PC-3 (cell line): Measurements from ENCODE around the gene ABCC8. TPM values are rescaled to one million over a fixed set of nuclear protein-coding genes. Genes with fewer than 3 reads are reported as not detected.

Experiments used
- ATAC-seq: fragments of 200-7000 bp; cut with Tn5 transposase; 2 replicates; pipeline ENCODE4 v1.9.1; 2020; ENCODE audit warnings: mild to moderate bottlenecking, moderate library complexity
- BruUV-seq: library from RNA; stranded (reverse); fragments of 400-500 nt; replicated peaks from 2 replicates; lab custom pipeline; 2021; lab: Mats Ljungman, UMichigan
- CTCF ChIA-PET: fragments of 300-600 bp; sonication (Branson Sonifier 250); formaldehyde crosslinking; loops from one replicate; lab custom pipeline; 2022; ENCODE audit warnings: antibody characterized with exemption; lab: Charles Lee
- POLR2A ChIA-PET: fragments of 300-600 bp; sonication (Branson Sonifier 250); formaldehyde crosslinking; loops from one replicate; lab custom pipeline; 2022; ENCODE audit warnings: antibody characterized with exemption; ENCODE audit not compliant: unreplicated experiment; lab: Charles Lee
- DNase-seq: peaks from one replicate; pipeline ENCODE4 v3.0.0-alpha.2; 2015
- H2AFZ ChIP-seq: fragments of 300-600 bp; sonication (generic); 2 replicates; pipeline ENCODE4 v1.6.0; 2016; ENCODE audit warnings: antibody characterized with exemption, low read length
- H3F3A ChIP-seq: fragments of 300-600 bp; sonication (generic); one replicate; pipeline ENCODE4 v1.6.0; 2017; ENCODE audit warnings: antibody characterized with exemption, low read length, control low read depth, mild to moderate bottlenecking; ENCODE audit not compliant: unreplicated experiment
- H3K27ac ChIP-seq: fragments of 300-600 bp; sonication (generic); 2 replicates; pipeline ENCODE4 v1.5.1; 2016; ENCODE audit warnings: mild to moderate bottlenecking, low read length
- H3K27me3 ChIP-seq: fragments of 300-600 bp; sonication (generic); 2 replicates; pipeline ENCODE4 v1.6.1; 2016; ENCODE audit warnings: low read length, mixed read lengths
- H3K36me3 ChIP-seq: fragments of 300-600 bp; sonication (generic); 2 replicates; pipeline ENCODE4 v1.6.1; 2016; ENCODE audit warnings: low read depth, mixed run types, low read length, mixed read lengths
- H3K4me1 ChIP-seq: fragments of 300-600 bp; sonication (generic); 2 replicates; pipeline ENCODE4 v1.5.1; 2016; ENCODE audit warnings: low read length; ENCODE audit not compliant: insufficient read depth
- H3K4me2 ChIP-seq: fragments of 300-600 bp; sonication (generic); 2 replicates; pipeline ENCODE4 v1.6.0; 2016; ENCODE audit warnings: low read length
- H3K4me3 ChIP-seq: fragments of 300-600 bp; sonication (generic); 2 replicates; pipeline ENCODE4 v1.5.1; 2016; ENCODE audit warnings: mild to moderate bottlenecking, low read length, mixed read lengths
- H3K79me2 ChIP-seq: fragments of 300-600 bp; sonication (generic); 2 replicates; pipeline ENCODE4 v1.6.1; 2017; ENCODE audit warnings: low read length, mixed read lengths
- H3K9ac ChIP-seq: fragments of 300-600 bp; sonication (generic); 2 replicates; pipeline ENCODE4 v1.6.0; 2016; ENCODE audit warnings: mild to moderate bottlenecking, low read length
- H3K9me2 ChIP-seq: fragments of 300-600 bp; sonication (generic); replicated peaks from 2 replicates; pipeline ENCODE4 v1.6.1; 2016; ENCODE audit warnings: mixed run types, low read length, mixed read lengths
- H3K9me3 ChIP-seq: fragments of 300-600 bp; sonication (generic); 2 replicates; pipeline ENCODE4 v1.6.1; 2016; ENCODE audit warnings: low read length, mixed read lengths
- H4K20me1 ChIP-seq: fragments of 300-600 bp; sonication (generic); 2 replicates; pipeline ENCODE4 v1.6.1; 2016; ENCODE audit warnings: low read length, mixed read lengths
- EZH2 ChIP-seq: fragments of 300-600 bp; sonication (generic); IDR thresholded peaks from one replicate; pipeline ENCODE4 v1.6.1; 2017; ENCODE audit warnings: antibody characterized with exemption, mild to moderate bottlenecking, low read length; ENCODE audit not compliant: unreplicated experiment
- EZH2phosphoT487 ChIP-seq: fragments of 300-600 bp; sonication (generic); IDR thresholded peaks from 2 replicates; pipeline ENCODE4 v1.6.1; 2018; ENCODE audit warnings: mild to moderate bottlenecking, antibody characterized with exemption, low read length, borderline replicate concordance
- intact Hi-C: fragments of 100-400 bp; cut with micrococcal nuclease; formaldehyde crosslinking; loops from 2 replicates; pipeline ENCODE4 v1.9.0; 2023
- total RNA-seq: library from RNA; depleted of rRNA; stranded (reverse); fragments of >200 nt; gene quantifications from 2 replicates; pipeline ENCODE4 v1.2.3, GENCODE V29; 2014
- TF ChIP-seq, protein P1 (sequence below): fragments of 300-600 bp; sonication (generic); conservative IDR thresholded peaks from 2 replicates; pipeline ENCODE4 v1.5.1; 2017; ENCODE audit warnings: antibody characterized with exemption, low read depth, mild to moderate bottlenecking, low read length

ABCC8 gene
- total RNA-seq, 1 experiment from 2014 or later, result not detected

DNA sequence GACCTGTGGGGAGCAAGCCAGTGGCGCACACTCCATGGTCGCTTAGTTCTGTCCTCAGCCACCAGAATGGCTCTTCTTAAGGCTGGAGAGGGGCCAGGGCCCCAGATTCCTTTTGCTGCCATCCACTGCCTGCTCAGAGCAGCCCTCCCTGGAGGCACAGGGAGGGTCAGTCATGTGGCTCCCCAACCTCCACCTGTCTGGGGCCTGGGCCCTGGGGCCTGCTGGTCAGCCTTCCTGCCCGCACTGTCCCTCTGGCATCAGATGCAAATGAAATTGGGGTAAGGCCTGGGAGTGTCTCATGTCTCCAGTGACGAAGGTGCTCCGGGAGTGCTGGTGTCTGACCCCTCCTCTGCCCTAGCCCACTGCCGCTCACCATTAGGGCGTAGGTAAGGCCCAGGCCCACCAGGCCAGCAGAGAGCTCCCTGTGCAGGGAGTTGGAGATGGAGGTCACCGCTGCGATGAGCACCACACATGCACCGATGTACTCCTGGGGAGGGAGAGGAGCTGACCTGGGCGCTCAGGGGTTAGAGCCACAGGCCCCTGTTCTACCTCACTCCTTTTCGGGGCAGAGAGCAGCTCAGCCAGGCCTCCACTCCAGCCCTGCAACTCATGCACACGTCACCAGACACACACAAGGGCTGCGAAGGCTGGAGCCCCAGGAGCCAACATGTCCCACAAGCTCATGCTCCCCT, 79.2 kb downstream of the ABCC8 start:
- Histone ChIP-seq H3K4me2 (no peak overlapping the region), H3K4me1 (no peaks in the 10 kb centered on the region), H3K4me3 (no peak overlapping the region), H3K79me2 (no peaks in the 10 kb centered on the region), H3K9ac (no peak overlapping the region), H3K9me2 (no peaks in the 10 kb centered on the region), H3K9me3 (no peaks in the 10 kb centered on the region), H3K27me3 (no peaks in the 10 kb centered on the region), H3F3A (no peaks in the 10 kb centered on the region), H3K36me3 (no peaks in the 10 kb centered on the region), H3K27ac (no peak overlapping the region), H4K20me1 (no peaks in the 10 kb centered on the region), H2AFZ (no peak overlapping the region)
- intact Hi-C loops, result no loop called here
- ChIA-PET POLR2A (no interaction called here), CTCF (no interaction called here)
- TF ChIP-seq EZH2 (no peak), EZH2phosphoT487 (no peak)
- TF ChIP-seq, protein P1, sequence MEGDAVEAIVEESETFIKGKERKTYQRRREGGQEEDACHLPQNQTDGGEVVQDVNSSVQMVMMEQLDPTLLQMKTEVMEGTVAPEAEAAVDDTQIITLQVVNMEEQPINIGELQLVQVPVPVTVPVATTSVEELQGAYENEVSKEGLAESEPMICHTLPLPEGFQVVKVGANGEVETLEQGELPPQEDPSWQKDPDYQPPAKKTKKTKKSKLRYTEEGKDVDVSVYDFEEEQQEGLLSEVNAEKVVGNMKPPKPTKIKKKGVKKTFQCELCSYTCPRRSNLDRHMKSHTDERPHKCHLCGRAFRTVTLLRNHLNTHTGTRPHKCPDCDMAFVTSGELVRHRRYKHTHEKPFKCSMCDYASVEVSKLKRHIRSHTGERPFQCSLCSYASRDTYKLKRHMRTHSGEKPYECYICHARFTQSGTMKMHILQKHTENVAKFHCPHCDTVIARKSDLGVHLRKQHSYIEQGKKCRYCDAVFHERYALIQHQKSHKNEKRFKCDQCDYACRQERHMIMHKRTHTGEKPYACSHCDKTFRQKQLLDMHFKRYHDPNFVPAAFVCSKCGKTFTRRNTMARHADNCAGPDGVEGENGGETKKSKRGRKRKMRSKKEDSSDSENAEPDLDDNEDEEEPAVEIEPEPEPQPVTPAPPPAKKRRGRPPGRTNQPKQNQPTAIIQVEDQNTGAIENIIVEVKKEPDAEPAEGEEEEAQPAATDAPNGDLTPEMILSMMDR, result no peak
- no peak for ATAC-seq
- BruUV-seq, result no TSS peak
- DNase-seq, result no peak

DNA sequence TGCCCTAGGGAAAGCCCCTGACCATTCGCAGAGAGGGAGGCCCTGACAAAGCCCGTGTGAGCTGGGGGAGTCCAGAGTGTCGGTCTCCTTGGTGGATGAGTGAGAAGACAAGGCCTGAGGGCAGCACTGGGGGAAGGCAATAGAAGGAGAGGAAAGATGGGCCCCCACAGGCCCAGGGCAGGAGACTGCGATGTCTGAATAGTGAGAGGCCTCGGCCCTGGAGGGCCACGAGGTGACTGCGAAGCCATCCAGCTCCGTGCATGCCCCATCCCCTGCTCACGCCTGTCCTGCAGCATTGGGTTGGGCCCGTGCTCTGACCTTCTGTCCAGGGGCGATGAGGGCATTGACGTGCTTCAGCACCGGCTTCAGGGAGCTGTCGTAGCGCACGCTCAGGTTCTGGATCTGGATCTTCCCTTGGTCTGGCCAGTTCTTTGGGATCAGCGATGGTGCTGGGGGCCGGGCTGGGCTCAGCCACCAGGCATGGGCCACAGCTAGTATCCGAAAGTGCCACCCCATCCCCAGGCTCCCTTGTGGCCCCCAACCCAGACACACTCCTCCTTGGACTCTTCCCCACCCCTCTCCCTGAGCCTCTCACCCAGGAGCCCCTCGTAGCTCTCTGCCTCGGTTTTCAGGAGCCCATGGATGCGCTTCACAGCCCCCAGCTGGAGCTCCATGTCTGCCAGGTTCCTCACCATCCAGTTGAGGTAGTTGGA, 79.9 kb downstream of the ABCC8 start:
- Histone ChIP-seq H3K4me2 (no peak overlapping the region), H3F3A (no peaks in the 10 kb centered on the region), H3K9me2 (no peaks in the 10 kb centered on the region), H3K79me2 (no peaks in the 10 kb centered on the region), H3K9me3 (no peaks in the 10 kb centered on the region), H3K27me3 (no peaks in the 10 kb centered on the region), H3K36me3 (no peaks in the 10 kb centered on the region), H3K4me1 (no peaks in the 10 kb centered on the region), H2AFZ (no peak overlapping the region), H4K20me1 (no peaks in the 10 kb centered on the region), H3K9ac (no peak overlapping the region), H3K27ac (no peak overlapping the region), H3K4me3 (no peak overlapping the region)
- ATAC-seq (no peak), DNase-seq (no peak)
- intact Hi-C loops, result no loop called here
- no peak for TF ChIP-seq EZH2
- TF ChIP-seq, protein P1, result no peak
- TF ChIP-seq EZH2phosphoT487, result no peak
- ChIA-PET POLR2A (no interaction called here), CTCF (no interaction called here)
- no TSS peak for BruUV-seq

DNA sequence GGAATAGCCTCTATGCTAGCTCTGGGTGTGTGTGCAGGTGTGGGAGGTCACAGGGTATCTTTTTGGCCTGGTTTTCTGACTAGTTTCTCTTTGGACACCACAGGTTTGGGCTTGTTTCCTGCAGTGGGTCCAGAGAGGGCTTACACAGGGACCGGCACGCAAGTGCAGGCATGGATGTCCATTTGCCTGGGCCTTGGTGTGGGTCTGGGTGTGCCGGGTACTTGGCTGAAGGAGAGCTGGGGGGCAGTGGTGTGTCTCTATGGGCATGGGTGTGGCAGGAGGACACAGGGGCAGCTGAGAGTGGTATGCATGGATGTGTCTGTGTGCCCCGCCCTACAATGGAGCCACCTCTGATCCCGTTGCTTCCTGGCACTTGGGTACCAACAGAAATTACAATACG, 80.7 kb downstream of the ABCC8 start:
- H3K79me2 ChIP-seq, result no peaks in the 10 kb centered on the region
- TF ChIP-seq EZH2 (no peak), EZH2phosphoT487 (no peak)
- TF ChIP-seq, protein P1, result no peak
- no peaks in the 10 kb centered on the region for H3F3A ChIP-seq
- BruUV-seq, result no TSS peak
- no peaks in the 10 kb centered on the region for H3K9me3 ChIP-seq
- no peaks in the 10 kb centered on the region for H3K36me3 ChIP-seq
- POLR2A ChIA-PET, result no interaction called here
- H3K9ac ChIP-seq, result no peak overlapping the region
- no peaks in the 10 kb centered on the region for H3K4me1 ChIP-seq
- no peaks in the 10 kb centered on the region for H3K9me2 ChIP-seq
- ATAC-seq (no peak), DNase-seq (no peak)
- no peak overlapping the region for H3K4me2 ChIP-seq
- intact Hi-C loops, result no loop called here
- no peak overlapping the region for H3K4me3 ChIP-seq
- no peaks in the 10 kb centered on the region for H4K20me1 ChIP-seq
- H3K27me3 ChIP-seq, result no peaks in the 10 kb centered on the region
- no peak overlapping the region for H2AFZ ChIP-seq
- CTCF ChIA-PET, result no interaction called here
- no peak overlapping the region for H3K27ac ChIP-seq
